HEK293 (cell line): ENCODE measurements around the gene SDF2L1.
"Not testable (repeated sequence)": the region's sequence is repeated elsewhere in the genome, so short reads cannot be mapped to it uniquely, and the experiment has no call there.

Experiments
- CTCF ChIA-PET: fragments of 350-600 bp; formaldehyde crosslinking; extraction: SDS; loops from one replicate; lab custom pipeline; 2021; ENCODE audit warnings: antibody characterized with exemption; lab: Yijun Ruan, JAX
- POLR2A ChIA-PET: fragments of 300-600 bp; formaldehyde crosslinking; extraction: SDS; loops from one replicate; lab custom pipeline; 2020; ENCODE audit warnings: antibody characterized with exemption, inconsistent platforms; lab: Yijun Ruan, JAX
- H3K27ac ChIP-seq: fragments of 200-500 bp; sonication (Bioruptor generic); 2 replicates; pipeline ENCODE4 v1.5.1; 2014; ENCODE audit warnings: low read depth, low read length, control low read depth, inconsistent platforms; ENCODE audit errors: extremely low read depth
- H3K36me3 ChIP-seq, 2 experiments: fragments of 200-500 bp in 1 of 2; sonication (Bioruptor generic) in 1 of 2; 1 replicate in 1 of 2; 2 replicates in 1 of 2; pipeline ENCODE4 v1.5.1; 2014 to 2017; ENCODE audit warnings: inconsistent platforms in 2 of 2, low read length in 2 of 2; ENCODE audit not compliant: control insufficient read depth in 2 of 2, insufficient read depth in 1 of 2
- H3K4me1 ChIP-seq: fragments of 200-500 bp; sonication (Bioruptor generic); 2 replicates; pipeline ENCODE4 v1.5.1; 2014; ENCODE audit warnings: mild to moderate bottlenecking, low read length, inconsistent platforms; ENCODE audit not compliant: control insufficient read depth, insufficient read depth
- H3K4me3 ChIP-seq: 2 replicates; pipeline ENCODE4 v1.5.1; 2011; ENCODE audit warnings: low read depth, mild to moderate bottlenecking, control low read depth, low read length, moderate library complexity
- H3K9me3 ChIP-seq: fragments of 200-500 bp; sonication (Bioruptor generic); 2 replicates; pipeline ENCODE4 v1.5.1; 2014; ENCODE audit warnings: low read depth, low read length, inconsistent platforms; ENCODE audit not compliant: control insufficient read depth, insufficient read depth
- GLI4 ChIP-seq: fragments of 450-650 bp; formaldehyde crosslinking; IDR thresholded peaks from 2 replicates; pipeline ENCODE4 v1.5.1; 2016; ENCODE audit warnings: missing biosample characterization, missing genetic modification characterization
- HOXD13 ChIP-seq: sonication (generic); formaldehyde crosslinking; IDR thresholded peaks from 2 replicates; pipeline ENCODE4 v1.8.0; 2022; ENCODE audit warnings: missing genetic modification reagents, borderline replicate concordance
- KLF10 ChIP-seq: fragments of 450-650 bp; IDR thresholded peaks from 2 replicates; pipeline ENCODE4 v1.5.1; 2018; ENCODE audit warnings: missing biosample characterization, mild to moderate bottlenecking, missing genetic modification characterization
- MZF1 ChIP-seq: fragments of 450-650 bp; formaldehyde crosslinking; IDR thresholded peaks from 2 replicates; pipeline ENCODE4 v1.5.1; 2017; ENCODE audit warnings: missing biosample characterization, missing genetic modification characterization, borderline replicate concordance
- PRDM1 ChIP-seq: fragments of 450-650 bp; formaldehyde crosslinking; IDR thresholded peaks from 2 replicates; pipeline ENCODE4; 2016; ENCODE audit warnings: missing biosample characterization, missing genetic modification characterization
- ZNF202 ChIP-seq: fragments of 450-650 bp; formaldehyde crosslinking; IDR thresholded peaks from 2 replicates; pipeline ENCODE4 v1.5.1; 2016; ENCODE audit warnings: missing biosample characterization, missing genetic modification characterization, borderline replicate concordance
- ZNF510 ChIP-seq: fragments of 450-650 bp; formaldehyde crosslinking; IDR thresholded peaks from 2 replicates; pipeline ENCODE4 v1.5.1; 2018; ENCODE audit warnings: mild to moderate bottlenecking, missing genetic modification characterization, missing biosample characterization; ENCODE audit not compliant: insufficient replicate concordance
- ZNF544 ChIP-seq: fragments of 450-650 bp; formaldehyde crosslinking; IDR thresholded peaks from 2 replicates; pipeline ENCODE4 v1.5.0; 2017; ENCODE audit warnings: missing biosample characterization, missing genetic modification characterization
- ZNF555 ChIP-seq: fragments of 450-650 bp; formaldehyde crosslinking; conservative IDR thresholded peaks from 2 replicates; pipeline ENCODE4 v1.5.1; 2017; ENCODE audit warnings: missing biosample characterization, mild to moderate bottlenecking, missing genetic modification characterization, inconsistent platforms
- ZNF571 ChIP-seq: fragments of 450-650 bp; formaldehyde crosslinking; IDR thresholded peaks from 2 replicates; pipeline ENCODE4 v1.5.0; 2017; ENCODE audit warnings: missing biosample characterization, missing genetic modification characterization
- ZNF629 ChIP-seq: fragments of 450-650 bp; formaldehyde crosslinking; IDR thresholded peaks from 2 replicates; pipeline ENCODE4 v1.5.1; 2017; ENCODE audit warnings: missing biosample characterization, missing genetic modification characterization
- ZNF654 ChIP-seq: fragments of 450-650 bp; formaldehyde crosslinking; IDR thresholded peaks from 2 replicates; pipeline ENCODE4 v1.5.1; 2016; ENCODE audit warnings: low read depth, missing biosample characterization, missing genetic modification characterization
- ZNF777 ChIP-seq: fragments of 450-650 bp; formaldehyde crosslinking; IDR thresholded peaks from 2 replicates; pipeline ENCODE4 v1.5.1; 2017; ENCODE audit warnings: missing biosample characterization, missing genetic modification characterization, borderline replicate concordance
- ZNF843 ChIP-seq: fragments of 450-650 bp; formaldehyde crosslinking; IDR thresholded peaks from 2 replicates; pipeline ENCODE4 v1.5.1; 2016; ENCODE audit warnings: missing biosample characterization, missing genetic modification characterization
- TF ChIP-seq, protein P1 (sequence below): fragments of 450-650 bp; formaldehyde crosslinking; IDR thresholded peaks from 2 replicates; pipeline ENCODE4 v1.5.1; 2016; ENCODE audit warnings: missing biosample characterization, missing genetic modification characterization, borderline replicate concordance
- TF ChIP-seq, protein P2 (sequence below): fragments of 450-650 bp; formaldehyde crosslinking; IDR thresholded peaks from 2 replicates; pipeline ENCODE4 v1.5.1; 2017; ENCODE audit warnings: missing biosample characterization, mild to moderate bottlenecking, missing genetic modification characterization, moderate library complexity
- TF ChIP-seq, protein P3 (sequence below): fragments of 450-650 bp; formaldehyde crosslinking; IDR thresholded peaks from 2 replicates; pipeline ENCODE4 v1.5.1; 2016; ENCODE audit warnings: missing biosample characterization, missing genetic modification characterization

Gene SDF2L1

DNA sequence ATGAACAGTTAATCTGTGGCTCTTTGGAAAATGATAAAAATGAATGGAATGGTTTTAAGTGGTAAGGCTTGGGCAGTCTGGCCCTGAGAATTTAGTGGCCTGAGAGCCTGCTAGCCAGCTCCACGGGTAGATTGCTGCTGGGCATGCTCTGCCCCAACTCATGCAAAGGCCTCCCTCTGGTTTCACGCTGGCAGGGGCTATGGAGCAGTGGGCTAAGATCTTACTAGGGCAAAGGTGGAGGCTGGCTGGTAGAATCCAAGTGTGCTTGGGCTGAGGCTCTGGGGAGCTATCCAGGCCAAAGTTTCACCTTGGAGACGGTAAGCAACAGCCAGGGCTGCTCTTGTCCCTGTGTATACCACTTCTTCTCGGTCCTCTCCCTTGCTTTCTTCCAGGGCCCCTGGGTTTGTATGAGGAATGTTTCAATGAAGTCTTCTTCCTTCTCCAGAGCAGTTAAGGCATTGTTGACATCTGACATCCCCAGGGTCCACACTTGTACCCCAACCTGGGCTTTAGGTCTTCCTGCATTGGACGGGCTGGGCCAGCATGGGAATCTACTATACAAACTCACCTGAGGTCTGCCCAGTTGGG is 47.1 kb upstream of the SDF2L1 start:
- Histone ChIP-seq H3K36me3 (peaks cover 25 to 70% of the 10 kb centered on the region in 2 experiments), H3K4me3 (no peak overlapping the region), H3K4me1 (no peaks in the 10 kb centered on the region), H3K9me3 (no peaks in the 10 kb centered on the region), H3K27ac (no peak overlapping the region)
- ChIA-PET POLR2A (no interaction called here), CTCF (interaction anchor here (0.7 to 2.7 kb wide), 4 partner anchors 15 to 52 kb away, joined by 3 to 14 read pairs (median 6); no protein-coding TSS in a partner anchor)
- no peak for TF ChIP-seq ZNF510 (tag by site-specific recombination)

DNA sequence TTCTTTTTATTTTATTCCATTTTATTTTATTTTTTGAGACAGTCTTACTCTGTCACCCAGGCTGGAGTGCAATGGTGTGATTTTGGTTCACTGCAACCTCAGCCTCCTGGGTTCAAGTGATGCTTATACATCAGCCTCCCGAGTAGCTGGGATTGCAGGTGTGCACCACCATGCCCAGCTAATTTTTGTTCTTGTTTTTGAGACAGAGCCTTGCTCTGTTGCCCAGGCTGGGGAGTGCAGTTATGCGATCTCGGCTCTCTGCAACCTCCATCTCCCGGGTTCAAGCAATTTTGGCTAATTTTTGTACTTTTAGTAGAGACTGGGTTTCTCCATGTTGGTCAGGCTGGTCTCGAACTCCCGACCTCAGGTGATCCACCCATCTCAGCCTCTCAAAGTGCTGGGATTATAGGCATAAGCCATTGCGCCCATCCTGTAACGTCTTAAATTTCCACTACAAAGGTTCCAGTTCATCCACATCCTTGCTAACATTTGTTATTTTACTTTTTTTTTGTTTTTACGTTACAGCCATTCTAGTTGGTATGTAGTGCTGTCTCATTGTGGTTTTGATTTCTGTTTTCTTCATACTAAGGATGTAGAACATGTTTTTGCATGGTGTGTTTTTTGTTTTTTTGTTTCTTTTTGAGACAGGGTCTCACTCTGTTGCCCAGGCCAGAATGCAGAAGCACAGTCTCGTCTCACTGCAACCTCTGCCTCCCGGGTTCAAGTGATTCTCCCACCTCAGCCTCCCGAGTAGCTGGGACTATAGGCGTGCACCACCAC is 45.6 kb upstream of the SDF2L1 start:
- not testable (repeated sequence) for H3K9me3 ChIP-seq, H3K4me3 ChIP-seq, H3K4me1 ChIP-seq, H3K27ac ChIP-seq
- peaks cover 25 to 62% of the 10 kb centered on the region in 2 experiments for H3K36me3 ChIP-seq
- POLR2A ChIA-PET, result interaction anchor here (1.1 kb wide), 1 partner anchor 18 kb away, joined by 3 read pairs; no protein-coding TSS in a partner anchor
- CTCF ChIA-PET, result interaction anchor here (1.2 kb wide), 1 partner anchor 33 kb away, joined by 3 read pairs; no protein-coding TSS in a partner anchor

DNA sequence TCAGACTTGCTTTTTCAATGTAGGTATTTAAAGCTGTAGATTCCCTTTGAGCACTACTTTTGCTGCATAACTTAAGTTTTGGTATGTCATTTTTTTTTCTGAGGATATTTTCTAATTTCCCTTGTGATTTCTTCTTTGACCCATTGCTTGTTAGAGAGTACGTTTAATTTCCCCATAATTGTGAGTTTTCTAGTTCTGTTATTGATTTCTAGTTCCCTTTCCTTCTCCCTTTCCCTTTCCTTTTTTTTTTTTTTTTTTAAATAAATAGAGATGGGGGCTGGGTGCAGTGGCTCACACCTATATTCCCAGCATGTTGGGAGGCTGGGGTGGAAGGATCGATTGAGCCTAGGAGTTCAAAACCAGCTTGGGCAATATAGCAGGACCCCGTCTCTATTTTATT is 43.8 kb upstream of the SDF2L1 start:
- Histone ChIP-seq H3K4me3 (no peak overlapping the region), H3K9me3 (no peaks in the 10 kb centered on the region), H3K4me1 (no peaks in the 10 kb centered on the region), H3K36me3 (peaks cover 25 to 55% of the 10 kb centered on the region in 2 experiments), H3K27ac (no peak overlapping the region)
- no peak for TF ChIP-seq GLI4
- peak; percentile 94 for TF ChIP-seq PRDM1 (tag by site-specific recombination)
- TF ChIP-seq MZF1 (tag by site-specific recombination), result no peak
- CTCF ChIA-PET, result interaction anchor here (0.6 to 1.5 kb wide), 5 partner anchors 23 to 51 kb away, joined by 3 to 5 read pairs (median 3); no protein-coding TSS in a partner anchor
- POLR2A ChIA-PET, result interaction anchor here (0.6 to 1.2 kb wide), 3 partner anchors 8 to 23 kb away, joined by 3 to 5 read pairs (median 4); no protein-coding TSS in a partner anchor

DNA sequence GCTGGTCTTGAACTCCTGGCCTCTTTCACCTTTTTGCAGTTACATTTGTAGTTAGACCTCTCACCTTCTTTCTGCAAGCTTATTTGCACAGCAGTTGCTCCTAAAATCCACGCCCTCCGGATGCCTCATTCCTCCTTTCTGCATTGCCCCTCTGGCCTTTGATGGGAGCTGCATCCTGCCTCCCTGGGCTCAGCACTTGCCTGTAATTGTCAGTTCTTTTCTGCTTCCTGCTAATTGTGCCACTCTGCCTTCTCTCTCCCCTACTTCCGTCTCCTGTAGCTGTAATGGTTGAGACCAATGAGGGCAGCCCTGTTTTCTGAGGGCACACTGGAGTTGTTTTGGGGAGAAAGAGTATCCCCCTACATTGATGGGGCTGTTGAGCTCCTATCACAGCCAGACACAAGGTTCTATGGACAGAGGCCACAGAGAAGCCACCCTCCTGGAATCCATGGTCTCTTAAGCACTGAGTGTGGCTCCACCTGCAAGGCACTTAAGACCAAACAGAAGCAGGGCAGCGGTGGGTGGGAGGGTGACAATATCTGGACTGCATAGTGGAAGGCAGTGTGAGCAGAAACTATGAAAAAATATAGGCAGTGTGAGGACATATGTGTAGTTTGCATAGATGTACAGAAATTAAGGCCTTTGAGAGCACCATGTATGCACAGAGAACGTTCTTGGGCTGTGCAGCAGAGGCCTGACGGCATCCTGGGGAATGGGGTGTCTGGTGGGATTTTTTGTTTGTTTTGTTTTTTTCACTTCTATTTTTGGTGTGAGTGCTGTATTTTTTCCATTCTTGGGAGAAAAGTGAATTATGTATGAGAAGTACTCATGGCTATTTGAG is 42.8 kb upstream of the SDF2L1 start:
- H3K9me3 ChIP-seq, result no peaks in the 10 kb centered on the region
- H3K4me1 ChIP-seq, result no peaks in the 10 kb centered on the region
- CTCF ChIA-PET, result interaction anchor here (0.6 to 1.5 kb wide), 2 partner anchors 26 to 28 kb away, joined by 3 read pairs; no protein-coding TSS in a partner anchor
- no peak overlapping the region for H3K4me3 ChIP-seq
- no peak overlapping the region for H3K27ac ChIP-seq
- POLR2A ChIA-PET, result interaction anchor here (1.2 kb wide), 1 partner anchor 20 kb away, joined by 4 read pairs; no protein-coding TSS in a partner anchor
- H3K36me3 ChIP-seq, result peaks cover 22 to 45% of the 10 kb centered on the region in 2 experiments
- TF ChIP-seq HOXD13 (CRISPR knock-in tag) (no peak), ZNF544 (tag by site-specific recombination) (no peak), ZNF571 (tag by site-specific recombination) (no peak), ZNF629 (tag by site-specific recombination) (no peak), ZNF843 (tag by site-specific recombination) (no peak), ZNF555 (no peak), ZNF654 (tag by site-specific recombination) (no peak), KLF10 (tag by site-specific recombination) (no peak), ZNF777 (tag by site-specific recombination) (no peak), ZNF202 (tag by site-specific recombination) (no peak)
- TF ChIP-seq, protein P1, sequence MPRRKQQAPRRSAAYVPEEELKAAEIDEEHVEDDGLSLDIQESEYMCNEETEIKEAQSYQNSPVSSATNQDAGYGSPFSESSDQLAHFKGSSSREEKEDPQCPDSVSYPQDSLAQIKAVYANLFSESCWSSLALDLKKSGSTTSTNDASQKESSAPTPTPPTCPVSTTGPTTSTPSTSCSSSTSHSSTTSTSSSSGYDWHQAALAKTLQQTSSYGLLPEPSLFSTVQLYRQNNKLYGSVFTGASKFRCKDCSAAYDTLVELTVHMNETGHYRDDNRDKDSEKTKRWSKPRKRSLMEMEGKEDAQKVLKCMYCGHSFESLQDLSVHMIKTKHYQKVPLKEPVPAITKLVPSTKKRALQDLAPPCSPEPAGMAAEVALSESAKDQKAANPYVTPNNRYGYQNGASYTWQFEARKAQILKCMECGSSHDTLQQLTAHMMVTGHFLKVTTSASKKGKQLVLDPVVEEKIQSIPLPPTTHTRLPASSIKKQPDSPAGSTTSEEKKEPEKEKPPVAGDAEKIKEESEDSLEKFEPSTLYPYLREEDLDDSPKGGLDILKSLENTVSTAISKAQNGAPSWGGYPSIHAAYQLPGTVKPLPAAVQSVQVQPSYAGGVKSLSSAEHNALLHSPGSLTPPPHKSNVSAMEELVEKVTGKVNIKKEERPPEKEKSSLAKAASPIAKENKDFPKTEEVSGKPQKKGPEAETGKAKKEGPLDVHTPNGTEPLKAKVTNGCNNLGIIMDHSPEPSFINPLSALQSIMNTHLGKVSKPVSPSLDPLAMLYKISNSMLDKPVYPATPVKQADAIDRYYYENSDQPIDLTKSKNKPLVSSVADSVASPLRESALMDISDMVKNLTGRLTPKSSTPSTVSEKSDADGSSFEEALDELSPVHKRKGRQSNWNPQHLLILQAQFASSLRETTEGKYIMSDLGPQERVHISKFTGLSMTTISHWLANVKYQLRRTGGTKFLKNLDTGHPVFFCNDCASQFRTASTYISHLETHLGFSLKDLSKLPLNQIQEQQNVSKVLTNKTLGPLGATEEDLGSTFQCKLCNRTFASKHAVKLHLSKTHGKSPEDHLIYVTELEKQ (tag by site-specific recombination), result no peak
- TF ChIP-seq, protein P2, sequence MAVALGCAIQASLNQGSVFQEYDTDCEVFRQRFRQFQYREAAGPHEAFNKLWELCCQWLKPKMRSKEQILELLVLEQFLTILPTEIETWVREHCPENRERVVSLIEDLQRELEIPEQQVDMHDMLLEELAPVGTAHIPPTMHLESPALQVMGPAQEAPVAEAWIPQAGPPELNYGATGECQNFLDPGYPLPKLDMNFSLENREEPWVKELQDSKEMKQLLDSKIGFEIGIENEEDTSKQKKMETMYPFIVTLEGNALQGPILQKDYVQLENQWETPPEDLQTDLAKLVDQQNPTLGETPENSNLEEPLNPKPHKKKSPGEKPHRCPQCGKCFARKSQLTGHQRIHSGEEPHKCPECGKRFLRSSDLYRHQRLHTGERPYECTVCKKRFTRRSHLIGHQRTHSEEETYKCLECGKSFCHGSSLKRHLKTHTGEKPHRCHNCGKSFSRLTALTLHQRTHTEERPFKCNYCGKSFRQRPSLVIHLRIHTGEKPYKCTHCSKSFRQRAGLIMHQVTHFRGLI, result no peak
- TF ChIP-seq, protein P3, sequence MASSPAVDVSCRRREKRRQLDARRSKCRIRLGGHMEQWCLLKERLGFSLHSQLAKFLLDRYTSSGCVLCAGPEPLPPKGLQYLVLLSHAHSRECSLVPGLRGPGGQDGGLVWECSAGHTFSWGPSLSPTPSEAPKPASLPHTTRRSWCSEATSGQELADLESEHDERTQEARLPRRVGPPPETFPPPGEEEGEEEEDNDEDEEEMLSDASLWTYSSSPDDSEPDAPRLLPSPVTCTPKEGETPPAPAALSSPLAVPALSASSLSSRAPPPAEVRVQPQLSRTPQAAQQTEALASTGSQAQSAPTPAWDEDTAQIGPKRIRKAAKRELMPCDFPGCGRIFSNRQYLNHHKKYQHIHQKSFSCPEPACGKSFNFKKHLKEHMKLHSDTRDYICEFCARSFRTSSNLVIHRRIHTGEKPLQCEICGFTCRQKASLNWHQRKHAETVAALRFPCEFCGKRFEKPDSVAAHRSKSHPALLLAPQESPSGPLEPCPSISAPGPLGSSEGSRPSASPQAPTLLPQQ (tag by site-specific recombination), result no peak
